Mammary epithelial cell (primary cell): ENCODE results near the gene SLC5A4.

Experiments used
- CTCF ChIP-seq, 2 donors: IDR thresholded peaks in 1 of 2; conservative IDR thresholded peaks in 1 of 2; 2 replicates each; pipeline ENCODE4 v1.5.1; 2011 to 2012; ENCODE audit warnings: inconsistent platforms in 2 of 2, low read length in 2 of 2, mild to moderate bottlenecking in 2 of 2, control low read depth in 1 of 2, low read depth in 1 of 2; ENCODE audit not compliant: insufficient read depth in 1 of 2; ENCODE audit errors: extremely low read depth in 1 of 2
- EZH2 ChIP-seq: IDR thresholded peaks from 2 replicates; pipeline ENCODE4 v1.6.1; 2012; ENCODE audit warnings: low read length, inconsistent platforms, borderline replicate concordance

GRCh38 chr22:32204040-32204855, 50.9 kb downstream of the SLC5A4 start:
- TF ChIP-seq CTCF (conservative IDR thresholded peaks at IDR 0.05 in 1 of 2, IDR thresholded peaks at IDR 0.05 in 1 of 2; ENCODE audit: extremely low read depth in 1 of 2, insufficient read depth in 1 of 2, low read depth in 1 of 2, low read length in 2 of 2) (no peak), EZH2 (no peak)
